HG02571 (cell line): ENCODE results near the gene TRDMT1.

Experiments used
- ATAC-seq: cut with Tn5 transposase; IDR thresholded peaks from one replicate; pipeline ENCODE4 v1.9.1; 2021; ENCODE audit warnings: mild to moderate bottlenecking, moderate library complexity; ENCODE audit not compliant: unreplicated experiment

Gene TRDMT1

GRCh38 chr10:17213646-17214349 is 12.3 kb upstream of the TRDMT1 start:
- ATAC-seq, result no peak

GRCh38 chr10:17212802-17213221 is 11.3 kb upstream of the TRDMT1 start:
- ATAC-seq, result no peak

DNA sequence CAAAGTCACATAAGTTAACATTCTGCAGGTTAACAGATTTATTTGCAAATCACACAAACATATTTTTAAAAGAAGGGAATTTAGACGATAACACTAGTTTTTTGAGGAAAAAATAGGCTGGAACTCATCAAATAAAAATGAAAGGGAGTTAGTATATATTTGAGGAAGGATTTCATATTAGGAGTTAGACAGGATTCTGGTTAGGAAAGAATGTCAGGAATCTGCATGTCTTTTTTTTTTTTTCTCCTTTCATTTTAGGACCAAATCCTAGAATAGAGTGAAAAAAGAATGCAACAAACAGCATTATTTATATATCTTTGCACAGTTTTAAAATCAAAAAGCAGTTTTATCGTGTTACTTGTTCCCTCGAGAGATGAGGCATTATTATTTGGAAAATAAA is 8.9 kb upstream of the TRDMT1 start:
- no peak for ATAC-seq

DNA sequence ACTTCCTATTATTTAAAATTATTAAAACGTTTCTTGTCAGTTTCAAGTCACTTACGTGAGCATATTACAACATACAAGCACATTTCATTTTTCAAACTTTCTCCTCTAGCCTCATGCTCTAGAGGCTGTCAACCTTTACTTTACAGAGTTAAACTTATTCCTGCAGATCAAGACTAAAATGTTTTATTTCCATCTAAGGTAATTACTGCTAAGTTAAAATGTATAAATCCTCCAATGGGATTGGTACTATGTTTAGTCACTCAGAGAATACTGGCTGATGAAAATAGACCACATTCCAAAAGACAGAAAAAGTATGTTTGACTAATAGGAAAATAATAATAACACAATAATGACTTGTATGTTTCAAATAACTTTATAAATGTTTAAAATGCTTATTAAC is 8.4 kb upstream of the TRDMT1 start:
- no peak for ATAC-seq

GRCh38 chr10:17209302-17209701 is 7.8 kb upstream of the TRDMT1 start:
- ATAC-seq, result no peak

DNA sequence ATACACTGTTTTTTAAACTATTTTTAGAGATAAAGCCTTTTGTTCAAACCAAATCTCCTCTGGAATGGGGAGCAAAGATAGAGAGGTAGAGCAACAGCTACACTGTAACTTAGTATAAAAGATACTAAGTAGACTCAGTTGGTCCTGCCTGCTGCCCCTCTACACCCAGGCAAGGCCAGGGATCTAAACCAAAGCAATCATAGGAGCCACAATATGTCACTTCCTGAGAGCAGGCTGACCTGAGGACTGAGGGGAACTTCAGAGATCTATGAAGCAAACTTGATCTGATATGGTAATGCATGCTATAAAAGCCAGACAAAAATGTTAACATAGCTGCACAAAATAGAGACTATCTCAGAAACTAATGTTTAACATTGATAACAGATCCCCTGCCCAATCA is 7.0 kb upstream of the TRDMT1 start:
- no peak for ATAC-seq

- peak; percentile 25 for ATAC-seq
Measured at GRCh38 chr10:17206210-17206709, 4.8 kb upstream of the TRDMT1 start.

DNA sequence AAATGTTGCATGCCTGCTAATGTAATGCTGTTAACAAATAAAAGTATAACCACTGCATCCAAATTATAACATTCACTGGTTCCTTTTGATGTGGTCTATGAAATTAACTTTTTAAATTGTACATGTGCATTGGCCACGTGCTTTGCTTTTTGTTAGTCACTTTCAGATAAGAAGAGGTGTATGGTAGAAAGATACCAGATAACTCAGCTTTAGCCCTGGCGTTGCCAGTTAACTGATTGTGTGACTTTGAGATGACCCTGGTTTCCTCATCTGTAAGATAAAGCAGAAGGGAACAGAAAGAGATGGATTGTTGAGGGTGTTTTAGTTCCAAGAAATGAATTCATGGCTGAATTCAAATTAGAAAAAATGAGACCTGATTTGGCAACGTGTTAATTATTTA is 1.9 kb upstream of the TRDMT1 start:
- ATAC-seq, result no peak

DNA sequence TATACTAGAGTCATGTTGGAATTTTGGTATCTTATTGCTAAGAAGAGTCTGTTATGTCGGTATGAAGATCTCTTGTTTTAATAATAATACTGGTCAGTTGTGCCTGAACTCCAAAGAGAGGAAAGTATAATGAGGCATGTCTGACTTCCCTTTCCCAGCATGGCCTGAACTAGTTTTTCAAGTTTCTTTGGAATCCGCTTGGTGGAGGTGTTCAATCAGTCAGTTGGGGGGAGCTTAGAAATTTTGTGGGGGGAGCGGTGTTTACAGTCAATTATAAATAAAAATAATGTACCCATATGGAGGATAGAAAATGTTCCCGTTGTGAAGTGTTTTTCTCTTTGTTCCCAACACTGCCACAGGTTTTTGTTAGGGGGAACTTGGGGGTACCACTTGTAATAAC is 1.5 kb upstream of the TRDMT1 start:
- no peak for ATAC-seq

- ATAC-seq, result no peak
Measured at GRCh38 chr10:17202506-17202905, 1.0 kb upstream of the TRDMT1 start.

GRCh38 chr10:17201794-17202116 is 283 bp upstream of the TRDMT1 start:
- no peak for ATAC-seq

- no peak for ATAC-seq
Measured at GRCh38 chr10:17200001-17200911, 1.2 kb downstream of the TRDMT1 start.

GRCh38 chr10:17199351-17199804 is 2.1 kb downstream of the TRDMT1 start:
- ATAC-seq, result no peak

DNA sequence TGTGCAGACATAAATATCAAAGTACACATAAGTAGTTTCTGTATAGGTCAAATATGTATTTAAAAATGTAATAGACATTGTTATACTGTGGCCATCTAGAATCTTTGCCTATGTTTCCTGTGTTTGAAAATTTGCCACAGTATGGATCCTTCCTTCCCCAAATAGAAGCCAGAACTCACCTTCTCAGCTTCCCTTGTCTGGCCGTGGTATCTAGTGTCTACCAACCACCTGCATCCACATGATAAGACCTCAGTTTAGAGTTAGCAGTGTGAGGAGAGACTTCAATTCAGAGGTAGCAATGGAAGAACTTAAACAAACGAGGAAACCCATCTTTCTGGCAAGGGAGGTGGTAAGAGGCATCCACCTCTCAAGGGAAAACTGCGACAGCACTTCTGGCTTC is 4.9 kb downstream of the TRDMT1 start:
- no peak for ATAC-seq

- no peak for ATAC-seq
Measured at GRCh38 chr10:17196045-17196444, 5.4 kb downstream of the TRDMT1 start.

DNA sequence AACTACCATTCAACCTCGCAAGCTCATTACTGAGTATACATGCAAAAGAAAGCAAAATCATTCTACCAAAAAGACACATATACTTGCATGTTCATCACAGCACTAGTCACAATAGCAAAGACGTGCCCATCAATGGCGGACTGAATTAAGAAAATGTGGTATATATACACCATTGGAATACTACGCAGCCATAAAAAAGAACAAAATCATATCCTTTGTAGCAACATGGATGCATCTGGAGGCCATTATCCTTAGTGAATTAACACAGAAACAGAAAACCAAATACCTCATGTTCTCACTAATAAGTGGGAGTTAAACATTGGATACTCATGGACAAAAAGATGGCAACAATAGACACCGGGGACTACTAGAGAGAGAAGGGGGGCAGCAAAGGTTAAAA is 6.4 kb downstream of the TRDMT1 start:
- ATAC-seq, result no peak

GRCh38 chr10:17190602-17191001 is 10.9 kb downstream of the TRDMT1 start:
- ATAC-seq, result no peak

- no peak for ATAC-seq
Measured at GRCh38 chr10:17188644-17189172, 12.8 kb downstream of the TRDMT1 start.

GRCh38 chr10:17185873-17186272 is 15.6 kb downstream of the TRDMT1 start:
- no peak for ATAC-seq

- ATAC-seq, result no peak
Measured at GRCh38 chr10:17183110-17183509, 18.4 kb downstream of the TRDMT1 start.

GRCh38 chr10:17181751-17182150 is 19.7 kb downstream of the TRDMT1 start:
- ATAC-seq, result no peak

DNA sequence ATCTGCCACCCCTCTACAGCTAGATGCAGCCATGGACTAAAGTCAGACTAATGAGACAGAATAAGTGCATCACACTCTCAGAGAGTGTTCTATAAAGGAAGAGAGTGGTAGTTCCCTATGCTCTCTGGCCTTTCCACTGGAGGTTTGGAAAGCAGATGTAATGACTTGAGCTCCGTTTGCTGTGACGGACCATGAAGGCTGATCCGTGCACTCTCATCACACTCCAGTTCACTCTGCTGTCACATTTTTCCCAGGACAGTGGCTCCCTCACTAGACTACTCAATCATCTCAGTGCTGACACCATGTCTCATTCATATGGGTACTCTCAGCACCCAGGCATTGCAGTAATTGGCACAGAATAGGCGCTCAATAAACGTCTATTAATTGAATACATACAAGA is 20.4 kb downstream of the TRDMT1 start:
- ATAC-seq, result no peak
